Neural cell (in vitro differentiated cells): ENCODE results near the gene ZCCHC24.

Source experiments
- EP300 ChIP-seq: fragments of 450-650 bp; conservative IDR thresholded peaks from 2 replicates; pipeline ENCODE4 v1.6.1; 2014; ENCODE audit warnings: antibody characterized with exemption, mild to moderate bottlenecking, moderate library complexity; ENCODE audit not compliant: poor library complexity, severe bottlenecking
- POLR2AphosphoS5 ChIP-seq: IDR thresholded peaks from 2 replicates; pipeline ENCODE4 v1.6.1; 2012
- RAD21 ChIP-seq: fragments of 450-650 bp; conservative IDR thresholded peaks from 2 replicates; pipeline ENCODE4 v1.6.1; 2014; ENCODE audit warnings: antibody characterized with exemption, mild to moderate bottlenecking, moderate library complexity
- TF ChIP-seq, protein P1 (sequence below): fragments of 450-650 bp; IDR thresholded peaks from 2 replicates; pipeline ENCODE4 v1.5.1; 2014; ENCODE audit warnings: antibody characterized with exemption, mild to moderate bottlenecking, moderate library complexity; ENCODE audit not compliant: poor library complexity, severe bottlenecking

DNA sequence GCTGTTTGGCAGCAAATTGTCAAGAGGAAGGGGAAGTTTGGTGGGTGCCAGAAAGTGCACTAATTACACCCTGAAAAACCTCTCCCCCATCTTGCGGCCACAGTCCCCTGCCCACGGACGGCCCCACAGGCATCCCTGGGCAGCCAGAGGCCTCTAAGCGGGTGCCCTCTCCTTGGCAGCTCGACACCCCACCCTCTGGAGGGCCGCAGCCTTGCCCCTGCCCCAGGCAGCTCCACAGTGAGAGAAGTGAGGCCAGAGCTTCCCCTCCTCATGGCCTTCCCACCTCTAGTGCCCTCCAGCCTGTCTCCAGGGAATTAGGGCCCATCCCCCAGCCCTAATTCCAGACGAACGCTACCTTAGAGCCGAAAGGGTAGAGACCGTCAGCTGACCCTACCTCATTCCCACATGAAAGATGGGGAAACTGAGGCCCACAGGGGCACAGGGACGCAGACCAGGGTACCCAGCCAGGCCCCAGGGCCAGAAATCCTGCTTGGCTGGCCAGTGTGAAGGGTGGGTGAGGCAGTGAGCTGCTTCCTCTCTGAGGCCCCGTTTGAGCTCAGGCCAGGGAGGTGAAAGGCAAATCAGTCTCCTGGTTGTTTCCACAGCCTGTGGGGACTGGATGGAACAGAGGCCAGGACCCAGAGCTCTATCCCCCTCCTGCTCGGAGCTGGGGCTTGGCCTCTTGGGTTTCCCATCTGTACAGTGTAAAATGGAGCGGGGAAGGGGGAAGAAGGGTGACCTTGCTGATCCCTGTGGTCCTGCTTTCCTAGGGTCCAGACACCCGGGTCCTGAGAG is 10.0 kb downstream of the ZCCHC24 start:
- TF ChIP-seq, protein P1, sequence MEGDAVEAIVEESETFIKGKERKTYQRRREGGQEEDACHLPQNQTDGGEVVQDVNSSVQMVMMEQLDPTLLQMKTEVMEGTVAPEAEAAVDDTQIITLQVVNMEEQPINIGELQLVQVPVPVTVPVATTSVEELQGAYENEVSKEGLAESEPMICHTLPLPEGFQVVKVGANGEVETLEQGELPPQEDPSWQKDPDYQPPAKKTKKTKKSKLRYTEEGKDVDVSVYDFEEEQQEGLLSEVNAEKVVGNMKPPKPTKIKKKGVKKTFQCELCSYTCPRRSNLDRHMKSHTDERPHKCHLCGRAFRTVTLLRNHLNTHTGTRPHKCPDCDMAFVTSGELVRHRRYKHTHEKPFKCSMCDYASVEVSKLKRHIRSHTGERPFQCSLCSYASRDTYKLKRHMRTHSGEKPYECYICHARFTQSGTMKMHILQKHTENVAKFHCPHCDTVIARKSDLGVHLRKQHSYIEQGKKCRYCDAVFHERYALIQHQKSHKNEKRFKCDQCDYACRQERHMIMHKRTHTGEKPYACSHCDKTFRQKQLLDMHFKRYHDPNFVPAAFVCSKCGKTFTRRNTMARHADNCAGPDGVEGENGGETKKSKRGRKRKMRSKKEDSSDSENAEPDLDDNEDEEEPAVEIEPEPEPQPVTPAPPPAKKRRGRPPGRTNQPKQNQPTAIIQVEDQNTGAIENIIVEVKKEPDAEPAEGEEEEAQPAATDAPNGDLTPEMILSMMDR = no peak
- TF ChIP-seq EP300 = no peak
- no peak for TF ChIP-seq POLR2AphosphoS5
- no peak for TF ChIP-seq RAD21
